Measurements from ENCODE around the gene PPP2R2B.
A peak's percentile ranks its signal among the peaks of the same experiment; 100 is the strongest.
"Not testable (repeated sequence)": the region's sequence is repeated elsewhere in the genome, so short reads cannot be mapped to it uniquely, and the experiment has no call there.

PPP2R2B gene

DNA sequence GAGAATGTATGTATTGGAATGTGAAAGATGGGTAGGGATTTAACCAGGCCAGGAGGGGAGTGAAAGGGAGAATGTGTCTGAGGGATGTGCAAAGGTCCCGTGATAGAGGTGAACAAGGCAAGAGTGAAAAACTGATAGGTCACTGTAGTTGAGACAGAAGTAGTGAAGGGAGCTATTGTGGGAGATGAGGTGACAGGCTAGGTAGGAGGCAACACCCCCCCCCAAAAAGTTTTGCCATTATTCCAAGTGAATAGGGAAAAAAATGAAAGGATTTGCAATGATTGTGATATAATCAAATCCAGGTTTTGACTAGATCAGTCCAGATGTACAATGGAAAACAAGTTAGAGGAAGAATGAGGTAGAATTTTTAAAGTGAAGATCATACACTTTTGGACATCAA lies 226.0 kb downstream of the PPP2R2B start:
- DNase-seq (ENCODE audit: low spot score) = no peak

DNA sequence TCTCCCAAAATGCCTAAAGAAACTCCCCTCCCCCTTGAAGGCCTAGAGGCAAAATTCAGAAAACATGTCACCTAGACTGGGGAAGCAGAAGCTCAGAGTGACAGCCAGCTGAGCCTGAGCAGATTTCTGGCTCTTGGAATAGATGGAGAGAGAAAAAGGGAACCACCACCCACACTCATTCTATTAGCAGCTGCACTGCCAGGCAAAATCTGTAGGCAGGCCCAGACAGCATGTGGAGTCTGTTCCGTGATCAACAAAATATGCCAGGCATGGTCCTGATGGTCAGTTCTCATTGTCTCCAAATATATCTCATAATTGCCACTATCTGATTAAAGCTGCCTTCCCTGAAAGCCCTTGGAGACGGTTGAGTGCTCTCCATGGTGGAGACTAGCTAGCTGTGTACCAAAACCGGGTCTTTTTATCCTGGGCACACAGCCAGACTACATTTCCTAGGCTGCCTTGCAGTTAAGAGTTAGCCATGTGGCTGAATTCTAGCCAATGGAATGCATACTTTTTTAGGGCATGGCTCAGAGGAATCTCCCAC lies 230.8 kb downstream of the PPP2R2B start:
- peak; percentile 76 for DNase-seq (ENCODE audit: low spot score)

DNA sequence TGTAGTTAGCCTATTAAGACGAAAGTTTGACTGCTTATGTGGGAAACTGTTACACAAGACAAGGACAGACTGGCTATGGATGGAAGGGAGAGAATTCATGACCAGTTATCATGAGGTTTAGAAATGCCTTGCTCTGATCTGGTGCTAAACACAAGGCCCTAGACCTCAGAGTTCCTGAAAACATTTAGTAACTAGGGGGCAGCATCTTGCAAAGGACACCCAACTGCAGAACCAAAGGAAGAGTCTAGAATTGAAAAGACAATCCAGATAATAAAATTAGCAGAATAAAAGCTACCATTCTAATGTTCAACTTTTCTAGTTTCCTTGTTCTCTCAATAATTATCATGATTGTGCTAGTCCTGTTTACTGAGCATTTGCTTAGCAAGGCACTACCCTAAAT lies 232.1 kb downstream of the PPP2R2B start:
- DNase-seq (ENCODE audit: low spot score) = no peak

DNA sequence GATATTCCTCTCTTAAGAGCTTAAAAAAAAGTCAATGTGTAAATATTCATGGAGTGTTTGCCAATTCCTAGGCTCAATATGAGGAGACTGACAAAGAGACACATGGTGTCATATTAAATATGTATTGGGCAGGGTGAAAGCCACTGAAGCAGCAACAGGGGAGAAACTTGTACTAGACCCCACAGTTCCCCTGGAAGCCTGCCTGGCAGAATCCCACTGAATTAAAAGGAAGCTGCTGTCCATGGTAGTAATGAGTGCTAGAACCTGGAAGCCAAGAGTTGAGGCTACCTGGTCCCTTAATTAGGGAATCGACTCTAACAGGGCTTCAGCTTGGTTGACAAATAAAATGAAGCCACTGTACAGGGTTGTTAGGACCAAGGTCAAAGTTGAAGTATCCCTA lies 233.2 kb downstream of the PPP2R2B start:
- no peak for DNase-seq (ENCODE audit: low spot score)

DNA sequence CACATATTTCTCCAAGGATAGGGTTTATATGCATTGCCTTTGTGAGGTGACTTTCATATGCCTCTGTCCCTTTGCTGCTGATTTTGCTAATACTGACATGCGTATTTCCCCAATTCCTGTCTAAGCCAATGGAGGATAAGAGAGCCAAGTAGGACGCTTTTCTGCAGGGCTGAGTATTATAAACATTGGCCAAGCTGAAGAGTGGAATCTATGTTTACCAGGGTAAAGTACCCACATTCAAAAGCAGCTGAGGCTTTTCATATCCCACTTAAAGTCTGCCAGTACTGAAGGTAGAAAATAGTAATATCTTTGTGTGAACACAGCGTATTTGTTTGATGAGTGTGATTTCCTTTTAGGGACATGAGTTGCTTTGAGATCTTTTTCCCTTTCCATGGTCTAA lies 233.7 kb downstream of the PPP2R2B start:
- DNase-seq (ENCODE audit: low spot score) = no peak

DNA sequence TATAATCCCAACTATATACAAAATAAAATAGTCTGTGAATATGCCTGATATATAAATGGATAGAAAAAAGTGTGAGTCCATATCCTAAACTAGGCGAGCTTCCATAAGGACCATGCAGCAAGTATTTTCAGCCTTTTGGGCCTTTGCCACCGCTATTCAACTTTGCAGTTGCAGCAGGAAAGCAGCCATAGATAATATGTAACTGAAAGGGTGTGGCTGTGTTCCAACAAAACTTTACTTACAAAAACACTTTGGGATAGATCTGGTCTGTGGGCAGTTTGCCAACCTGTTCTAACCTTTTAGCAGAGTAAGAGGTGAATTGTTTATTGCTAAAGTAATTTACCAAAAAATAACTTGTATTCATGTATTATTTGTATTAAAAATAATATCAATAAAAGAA lies 234.8 kb downstream of the PPP2R2B start:
- DNase-seq (ENCODE audit: low spot score) = no peak

DNA sequence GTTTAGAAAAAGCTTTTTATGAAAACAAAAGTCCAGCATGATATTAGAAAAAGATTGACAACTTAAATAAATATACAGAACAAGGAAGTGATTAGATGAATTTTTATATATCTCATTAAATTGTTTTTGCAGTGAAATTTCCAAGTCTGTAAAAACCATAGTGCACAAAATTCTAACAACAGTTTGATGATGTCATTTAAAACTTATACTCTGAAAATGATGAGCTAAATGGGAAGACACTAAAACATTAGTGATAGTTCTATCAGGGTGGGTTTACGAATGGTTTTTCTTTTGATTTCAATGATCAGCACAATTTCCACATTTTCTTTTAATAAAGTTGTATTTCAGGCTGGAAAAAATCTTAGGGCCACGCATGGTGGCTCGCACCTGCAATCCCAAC lies 236.1 kb downstream of the PPP2R2B start:
- no peak for DNase-seq (ENCODE audit: low spot score)

DNA sequence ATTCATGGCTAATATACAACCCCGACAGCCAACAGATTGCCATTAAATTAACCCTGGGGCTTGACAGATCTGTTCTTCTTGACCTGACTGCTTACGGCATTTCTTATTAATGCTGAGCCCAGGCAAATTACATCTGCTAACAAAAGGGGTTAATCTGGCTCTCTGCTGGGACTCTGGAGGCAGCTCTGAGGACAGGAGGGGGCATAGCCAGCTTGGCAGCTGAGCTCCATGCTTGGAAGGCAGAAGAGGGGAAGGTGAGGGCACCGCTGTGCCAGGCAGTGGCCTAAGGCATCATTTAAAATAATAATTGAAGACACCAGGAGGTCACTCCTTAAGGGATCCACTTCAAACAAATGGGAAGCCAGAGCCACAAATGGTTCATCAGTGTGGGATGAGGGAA lies 236.6 kb downstream of the PPP2R2B start:
- no peak for DNase-seq (ENCODE audit: low spot score)

DNA sequence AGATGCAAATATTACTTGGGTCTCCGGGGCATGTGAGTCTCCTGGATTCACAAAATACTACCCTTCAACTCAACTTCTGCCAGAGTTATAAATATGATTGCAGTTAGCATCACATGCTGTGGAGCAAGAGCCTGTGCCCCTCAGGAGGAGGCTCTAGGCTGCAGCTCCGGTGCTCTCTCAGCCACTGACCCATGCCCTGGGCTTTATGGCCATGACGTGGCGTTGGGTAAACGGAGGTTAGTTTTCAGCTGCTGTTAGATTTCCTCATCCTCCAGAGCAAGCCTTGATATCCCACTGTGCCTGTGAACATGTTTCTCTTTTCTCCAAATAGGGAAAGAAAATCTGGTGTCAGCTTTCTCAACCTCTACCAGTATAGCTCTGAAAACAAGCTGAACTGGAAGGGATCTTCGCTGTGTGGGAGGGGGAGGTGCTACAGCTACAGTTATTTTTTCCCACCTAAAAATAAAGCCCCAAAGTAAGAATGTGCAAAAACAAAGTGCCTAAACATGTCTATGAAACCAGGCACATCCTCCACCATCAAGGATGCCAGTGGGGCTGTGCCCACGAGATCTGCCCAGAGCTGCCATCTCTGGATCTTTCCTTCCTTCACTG lies 238.2 kb downstream of the PPP2R2B start:
- peak; percentile 17 for DNase-seq (ENCODE audit: low spot score)

DNA sequence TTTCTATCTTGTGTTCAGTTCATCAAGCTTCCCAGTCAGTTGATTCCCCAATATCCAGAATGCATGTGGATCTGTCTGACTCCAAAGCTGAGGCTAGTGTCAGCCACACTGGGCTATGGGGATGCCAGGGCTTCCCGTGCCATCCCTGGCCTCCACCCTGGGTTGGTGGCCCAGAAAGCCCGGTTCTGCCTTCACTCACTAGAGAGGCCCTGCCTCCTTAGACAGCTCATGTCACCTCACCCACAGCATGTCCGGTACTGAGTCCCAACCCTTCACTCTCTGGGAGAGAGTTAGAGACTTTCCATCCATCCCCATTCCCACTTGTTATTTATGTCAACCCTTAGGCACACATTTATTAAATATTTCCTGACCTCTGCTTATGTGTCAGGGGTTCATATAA lies 243.1 kb downstream of the PPP2R2B start:
- DNase-seq (ENCODE audit: low spot score) = no peak

DNA sequence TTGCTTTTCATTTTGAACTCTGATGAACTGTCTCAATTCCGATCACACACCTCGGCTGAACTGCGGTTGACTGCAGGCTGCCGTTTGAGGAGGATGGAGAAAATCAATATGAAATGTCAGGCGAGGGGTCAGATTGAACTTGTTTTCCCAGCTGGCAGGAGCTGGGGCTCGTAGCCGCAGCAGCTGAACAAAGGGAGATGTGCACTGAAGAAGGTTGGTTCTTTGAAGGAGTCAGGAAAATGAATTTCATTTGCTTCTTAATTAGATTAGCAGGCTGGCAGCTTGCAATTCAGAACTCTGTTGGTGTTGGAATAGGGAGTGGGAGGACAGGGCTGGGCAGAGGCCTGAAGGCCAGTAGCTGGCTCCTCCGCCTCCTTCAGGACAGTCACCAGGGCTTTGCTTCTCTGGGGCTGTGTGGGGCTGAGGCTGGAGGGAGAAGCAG lies 245.2 kb downstream of the PPP2R2B start:
- DNase-seq (ENCODE audit: low spot score) = no peak

DNA sequence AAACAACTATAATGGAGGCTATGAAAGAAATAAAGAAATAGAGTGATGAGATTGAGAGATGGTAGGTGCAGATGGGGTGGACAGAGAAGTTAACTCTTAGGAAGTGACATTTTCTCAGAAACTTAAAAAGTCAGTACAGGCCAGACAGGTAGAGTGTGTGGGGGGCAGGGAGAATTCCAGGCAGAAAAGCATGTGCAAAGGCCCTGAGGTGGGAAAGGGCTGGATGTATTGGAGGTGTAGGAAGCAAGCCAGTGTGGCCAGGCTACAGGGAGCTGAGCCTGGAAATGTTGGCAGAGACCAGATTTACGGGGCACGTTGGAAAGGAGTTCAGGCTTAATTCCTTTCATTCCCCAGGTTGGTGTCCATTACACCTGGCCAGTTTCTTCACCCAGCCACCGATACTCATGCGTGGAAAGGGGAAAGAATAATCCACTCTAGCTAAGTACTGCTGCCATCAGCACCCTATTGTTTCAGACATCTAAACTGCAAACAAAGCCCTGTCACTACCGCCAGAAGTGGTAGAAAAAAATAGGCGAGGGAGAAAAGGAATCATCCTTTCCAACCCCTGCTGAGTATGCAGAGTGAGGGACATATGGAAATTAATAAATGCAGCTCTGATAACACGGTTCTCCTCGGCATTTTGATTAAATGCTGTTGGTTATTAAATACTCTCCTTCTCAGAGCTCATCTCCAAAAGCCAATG lies 245.8 kb downstream of the PPP2R2B start:
- no peak for DNase-seq (ENCODE audit: low spot score)

DNA sequence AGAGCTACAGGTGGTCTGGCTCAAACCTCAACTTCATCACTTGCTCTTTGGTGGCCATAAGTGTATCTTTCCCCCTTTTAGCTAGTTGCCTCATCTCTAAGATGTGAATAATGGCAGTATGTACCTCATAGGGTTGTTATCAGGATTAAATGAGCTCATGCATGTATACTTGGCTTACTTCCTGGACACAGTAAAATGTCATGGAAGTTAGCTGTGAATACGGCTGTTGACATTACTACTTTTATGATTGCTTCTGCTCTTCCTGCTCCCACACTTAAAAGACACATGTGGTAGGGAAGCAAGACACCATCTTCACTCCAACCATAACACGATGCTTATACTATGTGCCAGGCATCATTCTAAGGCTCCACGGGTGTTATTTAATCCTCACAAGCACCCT lies 248.1 kb downstream of the PPP2R2B start:
- no peak for DNase-seq (ENCODE audit: low spot score)

DNA sequence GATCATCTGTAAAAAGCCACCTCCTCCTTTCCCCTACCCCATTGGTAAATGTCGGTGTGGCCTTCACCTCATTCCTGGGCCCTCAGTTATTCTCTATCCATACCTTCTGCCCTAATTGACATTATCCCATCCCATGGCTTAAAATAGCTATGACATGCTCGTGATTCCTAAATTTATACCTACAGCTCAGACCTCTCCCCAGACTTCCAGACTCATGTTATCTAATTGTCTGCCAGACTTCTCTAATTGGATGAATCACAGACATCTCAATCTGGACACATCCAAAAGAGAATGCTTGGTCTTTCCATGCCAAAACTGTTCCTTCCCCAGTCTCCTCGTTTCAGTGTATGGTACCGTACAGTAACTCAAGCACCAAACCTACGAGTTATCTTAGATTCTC lies 249.6 kb downstream of the PPP2R2B start:
- no peak for DNase-seq (ENCODE audit: low spot score)

DNA sequence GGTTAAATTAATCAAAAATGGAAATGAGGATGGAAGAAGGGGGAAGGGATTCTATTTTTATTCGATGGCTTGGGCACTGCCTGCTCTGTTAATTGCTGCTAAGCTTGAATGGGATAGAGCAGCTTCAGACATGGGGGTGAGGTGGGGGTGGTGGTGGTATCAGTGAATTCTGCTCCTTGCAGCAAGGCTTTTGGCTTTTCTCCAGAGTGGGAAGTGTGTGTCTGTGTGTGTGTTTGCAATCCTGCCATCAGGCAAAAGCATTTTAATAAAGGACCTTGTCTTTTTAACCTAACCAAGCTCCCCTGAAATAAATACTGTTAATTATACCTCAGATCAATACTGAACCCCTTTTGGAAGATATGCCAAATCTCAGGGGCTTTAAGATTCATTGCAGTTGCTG lies 251.6 kb downstream of the PPP2R2B start:
- no peak for DNase-seq (ENCODE audit: low spot score)

DNA sequence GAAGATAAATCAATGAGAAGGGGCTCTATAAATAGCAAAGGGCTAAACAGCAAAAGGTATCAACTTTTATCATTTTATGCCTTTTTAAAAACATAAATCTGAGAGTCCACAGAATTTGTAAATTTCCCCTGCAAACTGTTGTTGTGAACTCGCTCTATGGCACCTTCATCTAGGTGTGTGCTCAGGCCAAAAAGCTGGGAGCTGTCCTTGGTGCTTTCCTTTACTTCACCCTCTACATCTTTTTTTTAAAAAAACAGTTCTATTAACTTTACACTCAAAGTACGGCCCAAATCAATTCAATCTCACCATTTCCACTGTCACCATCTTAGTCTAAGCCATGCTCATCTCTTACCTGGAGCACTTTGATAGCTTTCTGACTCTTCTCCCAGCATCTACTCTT lies 254.4 kb downstream of the PPP2R2B start:
- no peak for DNase-seq (ENCODE audit: low spot score)

DNA sequence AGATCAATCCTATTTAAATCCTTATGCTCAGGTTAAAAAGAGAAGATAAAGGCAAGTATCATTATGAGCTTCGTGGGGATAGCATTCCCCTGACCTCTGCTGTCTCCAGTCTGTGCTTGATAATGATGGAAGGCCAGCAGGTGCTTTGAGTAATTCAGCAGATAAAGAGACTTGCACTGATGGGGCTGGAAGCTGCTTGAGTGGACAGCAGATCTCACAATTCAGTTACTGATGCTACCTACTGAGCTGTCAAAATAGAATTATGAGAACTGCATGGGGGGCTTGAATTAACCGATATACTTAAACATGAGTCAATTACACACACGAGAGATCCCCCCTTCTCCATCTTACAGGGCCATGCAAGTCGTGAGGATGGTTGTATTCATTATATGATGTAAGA lies 254.9 kb downstream of the PPP2R2B start:
- DNase-seq (ENCODE audit: low spot score) = no peak

DNA sequence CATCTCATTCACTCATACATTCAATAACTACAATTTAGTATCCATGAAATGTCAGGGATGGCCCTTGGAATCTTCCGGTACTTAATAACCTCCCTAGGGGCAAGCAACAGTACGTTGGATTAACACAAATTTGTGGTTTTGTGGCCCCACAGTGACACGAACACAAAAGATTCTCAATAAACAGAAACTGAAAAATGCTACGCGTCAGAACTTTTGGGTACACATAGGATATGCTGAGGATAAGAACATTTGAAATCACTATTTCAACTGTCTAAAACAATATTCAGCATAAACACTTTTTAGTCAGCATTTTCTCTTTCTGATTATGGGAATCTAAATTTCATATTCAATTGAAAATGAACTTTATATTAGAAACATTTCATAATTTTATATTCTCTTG lies 255.5 kb downstream of the PPP2R2B start:
- DNase-seq (ENCODE audit: low spot score) = no peak

DNA sequence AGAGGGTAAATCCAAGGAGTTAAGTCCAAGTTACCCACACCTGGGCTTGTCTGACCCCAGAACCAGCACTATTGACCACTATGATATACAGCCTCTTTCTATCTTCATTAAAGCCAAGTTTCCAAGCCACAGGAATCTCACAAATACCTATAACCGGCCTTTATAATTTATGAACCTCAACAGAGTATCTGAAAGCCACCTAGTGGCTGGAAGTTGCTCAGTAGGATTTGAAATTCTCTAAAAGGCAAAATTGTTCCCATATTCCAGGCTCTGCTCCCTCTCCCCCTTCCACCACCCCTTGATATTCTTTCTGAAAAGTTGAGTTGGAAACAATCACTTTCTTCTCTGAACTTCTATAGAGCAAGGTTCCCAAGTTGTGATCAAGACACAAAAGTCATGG lies 256.2 kb downstream of the PPP2R2B start:
- DNase-seq (ENCODE audit: low spot score) = no peak

DNA sequence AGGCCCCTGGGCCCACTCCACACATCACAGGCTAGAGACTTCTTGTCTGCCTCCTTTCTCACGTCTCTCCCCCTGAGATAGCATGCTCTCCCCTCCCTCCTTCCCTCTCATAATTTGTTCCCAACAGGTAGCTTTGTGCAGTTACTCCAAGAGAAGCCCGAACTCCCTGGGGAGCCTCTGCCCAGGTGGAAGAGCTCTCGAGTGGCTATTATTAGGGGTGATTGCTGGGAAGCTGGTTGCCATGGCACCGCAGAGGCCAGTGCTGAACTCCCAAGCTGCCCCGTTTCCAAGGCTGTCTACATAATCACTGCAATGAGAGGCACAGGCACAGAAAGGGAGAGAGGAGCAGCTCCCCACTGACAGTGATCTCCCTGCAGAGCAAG lies 257.9 kb downstream of the PPP2R2B start:
- peak; percentile 38 for DNase-seq (ENCODE audit: low spot score)

DNA sequence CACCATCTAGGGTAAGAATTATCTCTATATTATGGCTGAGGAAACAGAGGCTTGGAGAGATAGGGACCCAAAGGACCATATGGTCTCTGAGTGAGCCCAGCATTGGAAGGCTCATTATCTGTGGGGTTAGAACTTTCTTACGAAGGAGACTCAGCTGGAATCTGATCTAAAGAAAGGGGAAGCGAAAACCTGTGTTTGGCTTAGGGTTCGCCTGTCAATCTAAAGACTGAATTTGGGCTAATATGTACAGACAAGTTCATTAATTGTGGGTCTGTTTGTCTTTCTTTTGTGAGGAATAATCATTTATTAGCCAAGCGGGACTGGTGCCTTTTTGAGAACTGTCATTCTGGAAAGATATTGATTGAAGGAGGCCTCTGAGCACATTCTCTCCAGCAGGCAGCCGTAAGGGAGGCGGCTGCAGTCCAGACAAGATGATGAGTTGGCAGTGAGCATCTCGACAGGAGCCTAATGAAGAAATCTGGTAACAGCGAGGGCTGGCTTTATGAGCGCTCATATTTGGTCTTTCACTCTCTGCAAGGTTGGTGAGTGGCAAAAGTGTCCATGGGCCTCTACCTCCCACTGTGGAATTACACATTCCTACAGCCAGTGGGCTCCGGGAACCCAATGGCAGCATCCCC lies 258.4 kb downstream of the PPP2R2B start:
- DNase-seq (ENCODE audit: low spot score) = peak; percentile 23

DNA sequence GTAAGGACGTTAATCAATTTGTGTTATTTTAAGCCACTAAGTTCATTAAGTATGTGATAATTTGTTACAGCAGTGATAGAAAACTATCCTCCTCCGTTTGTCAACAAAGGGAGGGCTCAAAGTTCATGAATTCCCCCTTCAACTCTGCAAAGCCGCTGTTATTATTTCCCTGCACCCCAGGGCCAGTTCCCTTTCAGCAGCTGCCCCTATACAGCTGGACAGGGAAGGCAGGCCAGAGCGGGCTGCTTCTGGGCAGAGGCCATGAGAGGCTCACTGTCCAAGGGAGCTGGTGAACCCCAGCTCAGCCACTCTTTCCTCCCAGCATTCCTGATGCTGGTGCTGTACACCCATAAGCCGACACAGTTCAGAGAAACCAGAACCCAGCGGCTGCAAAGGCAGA lies 260.1 kb downstream of the PPP2R2B start:
- DNase-seq (ENCODE audit: low spot score) = no peak

DNA sequence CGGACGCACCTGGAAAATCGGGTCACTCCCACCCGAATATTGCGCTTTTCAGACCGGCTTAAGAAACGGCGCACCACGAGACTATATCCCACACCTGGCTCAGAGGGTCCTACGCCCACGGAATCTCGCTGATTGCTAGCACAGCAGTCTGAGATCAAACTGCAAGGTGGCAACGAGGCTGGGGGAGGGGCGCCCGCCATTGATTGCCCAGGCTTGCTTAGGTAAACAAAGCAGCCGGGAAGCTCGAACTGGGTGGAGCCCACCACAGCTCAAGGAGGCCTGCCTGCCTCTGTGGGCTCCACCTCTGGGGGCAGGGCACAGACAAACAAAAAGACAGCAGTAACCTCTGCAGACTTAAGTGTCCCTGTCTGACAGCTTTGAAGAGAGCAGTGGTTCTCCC lies 268.8 kb downstream of the PPP2R2B start:
- DNase-seq (ENCODE audit: low spot score) = not testable (repeated sequence)
